H1 (cell line): ENCODE measurements around the gene IL32. TPM values are rescaled to one million over a fixed set of nuclear protein-coding genes. Genes with fewer than 3 reads are reported as not detected.

Source experiments
- CTCF ChIA-PET: fragments of 300-600 bp; sonication (Branson Sonifier 250); formaldehyde crosslinking; loops from one replicate; lab custom pipeline; 2021; ENCODE audit not compliant: partially characterized antibody; lab: Charles Lee
- POLR2A ChIA-PET: fragments of 300-600 bp; sonication (Branson Sonifier 250); formaldehyde crosslinking; loops from one replicate; lab custom pipeline; 2021; ENCODE audit warnings: inconsistent platforms; ENCODE audit not compliant: partially characterized antibody; lab: Charles Lee
- DNase-seq, 2 experiments: peaks; one replicate each; pipeline versions ENCODE4 v3.0.0 to v3.0.0-alpha.2; 2010 to 2022; ENCODE audit warnings: low spot score in 2 of 2, low read depth in 1 of 2, mixed read lengths in 1 of 2
- FAIRE-seq: peaks from 2 replicates; lab custom pipeline; 2011; peaks lifted over from hg19 to GRCh38; lab: Jason Lieb, UNC
- H2AFZ ChIP-seq: 2 replicates; pipeline ENCODE4 v1.8.1; 2012; ENCODE audit warnings: low read length, inconsistent platforms
- H2AK5ac ChIP-seq: 2 replicates; pipeline ENCODE4 v1.6.1; 2013; ENCODE audit warnings: low read depth, low read length
- H2BK120ac ChIP-seq: replicated peaks from 2 replicates; pipeline ENCODE3; 2013; ENCODE audit warnings: low read depth, low read length, inconsistent platforms
- H2BK12ac ChIP-seq: 2 replicates; pipeline ENCODE4 v1.6.1; 2013; ENCODE audit warnings: low read depth, low read length
- H2BK15ac ChIP-seq: 2 replicates; pipeline ENCODE4 v1.6.1; 2013; ENCODE audit warnings: low read length
- H2BK20ac ChIP-seq: 2 replicates; pipeline ENCODE4 v1.6.1; 2013; ENCODE audit warnings: low read length
- H2BK5ac ChIP-seq: 2 replicates; pipeline ENCODE4 v1.6.1; 2013; ENCODE audit warnings: low read depth, low read length
- H3K14ac ChIP-seq: 2 replicates; pipeline ENCODE4 v1.6.1; 2013; ENCODE audit warnings: inconsistent platforms; ENCODE audit not compliant: insufficient read length
- H3K18ac ChIP-seq: 2 replicates; pipeline ENCODE4 v1.6.1; 2013; ENCODE audit warnings: low read length; ENCODE audit errors: extremely low read depth
- H3K23ac ChIP-seq: 2 replicates; pipeline ENCODE4 v1.6.1; 2013; ENCODE audit warnings: inconsistent platforms; ENCODE audit not compliant: insufficient read length
- H3K23me2 ChIP-seq: 2 replicates; pipeline ENCODE4 v1.6.1; 2013; ENCODE audit warnings: low read depth, low read length
- H3K27ac ChIP-seq: 2 replicates; pipeline ENCODE4 v1.6.1; 2011; ENCODE audit warnings: low read depth, low read length, inconsistent platforms
- H3K27me3 ChIP-seq, 4 experiments: replicated peaks in 1 of 4; 1 replicate in 1 of 4; 2 replicates in 3 of 4; pipeline versions ENCODE4 v1.6.1 to v1.8.1; 2011 to 2013; ENCODE audit warnings: low read length in 3 of 4, mild to moderate bottlenecking in 3 of 4, inconsistent platforms in 2 of 4, mixed read lengths in 2 of 4, moderate library complexity in 1 of 4; ENCODE audit not compliant: control insufficient read depth in 3 of 4, insufficient read depth in 3 of 4; ENCODE audit errors: extremely low read depth in 1 of 4
- H3K36me3 ChIP-seq, 4 experiments: 2 replicates each; pipeline versions ENCODE4 v1.6.1 to v1.8.1; 2011 to 2013; ENCODE audit warnings: mild to moderate bottlenecking in 4 of 4, low read length in 3 of 4, moderate library complexity in 2 of 4, control low read depth in 1 of 4, inconsistent platforms in 1 of 4; ENCODE audit not compliant: insufficient read depth in 4 of 4, control insufficient read depth in 2 of 4
- H3K4ac ChIP-seq: replicated peaks from 2 replicates; pipeline ENCODE3; 2013; ENCODE audit warnings: low read length, low read depth, mixed read lengths, inconsistent platforms; ENCODE audit not compliant: insufficient read length
- H3K4me1 ChIP-seq, 4 experiments: replicated peaks in 1 of 4; 1 replicate in 1 of 4; 2 replicates in 3 of 4; pipeline versions ENCODE4 v1.6.1 to v1.8.1; 2011 to 2013; ENCODE audit warnings: low read length in 3 of 4, inconsistent platforms in 2 of 4, mixed read lengths in 1 of 4; ENCODE audit not compliant: insufficient read depth in 4 of 4, control insufficient read depth in 3 of 4
- H3K4me2 ChIP-seq, 2 experiments: 2 replicates each; pipeline versions ENCODE4 v1.6.1 to v1.8.1; 2011 to 2013; ENCODE audit warnings: low read depth in 2 of 2, low read length in 2 of 2, control low read depth in 1 of 2, inconsistent platforms in 1 of 2, mild to moderate bottlenecking in 1 of 2; ENCODE audit not compliant: insufficient read depth in 1 of 2
- H3K4me3 ChIP-seq, 4 experiments: fragments of 200-600, 300-600 bp in 1 of 4; sonication (generic), shearing (Covaris generic), sonication (Bioruptor Twin) in 1 of 4; 2 replicates each; pipeline versions ENCODE4 v1.5.1 to v1.8.1; 2011 to 2016; ENCODE audit warnings: low read length in 4 of 4, low read depth in 3 of 4, control low read depth in 2 of 4, inconsistent platforms in 2 of 4, mild to moderate bottlenecking in 2 of 4, mixed read lengths in 1 of 4, moderate library complexity in 1 of 4; ENCODE audit not compliant: insufficient read depth in 2 of 4; ENCODE audit errors: extremely low read depth in 1 of 4
- H3K56ac ChIP-seq: replicated peaks from 2 replicates; pipeline ENCODE3; 2013; ENCODE audit warnings: low read depth, mild to moderate bottlenecking, mixed read lengths, low read length, inconsistent platforms; ENCODE audit not compliant: insufficient read length
- H3K79me1 ChIP-seq: 2 replicates; pipeline ENCODE4 v1.6.1; 2013; ENCODE audit warnings: low read depth, low read length, control low read depth
- H3K79me2 ChIP-seq, 2 experiments: 2 replicates each; pipeline versions ENCODE4 v1.6.1 to v1.8.1; 2012 to 2013; ENCODE audit warnings: low read length in 2 of 2, mild to moderate bottlenecking in 2 of 2, inconsistent platforms in 1 of 2; ENCODE audit not compliant: insufficient read depth in 2 of 2, control insufficient read depth in 1 of 2
- H3K9ac ChIP-seq, 4 experiments: replicated peaks in 1 of 4; 1 replicate in 1 of 4; 2 replicates in 3 of 4; pipeline versions ENCODE4 v1.6.1 to v1.8.1; 2011 to 2013; ENCODE audit warnings: low read depth in 3 of 4, low read length in 3 of 4, control low read depth in 2 of 4, mild to moderate bottlenecking in 2 of 4, moderate library complexity in 2 of 4, inconsistent platforms in 1 of 4; ENCODE audit errors: extremely low read depth in 1 of 4
- H3K9me3 ChIP-seq, 2 experiments: 2 replicates each; pipeline versions ENCODE4 v1.6.1 to v1.8.1; 2012 to 2013; ENCODE audit warnings: mild to moderate bottlenecking in 2 of 2, moderate library complexity in 2 of 2, control low read depth in 1 of 2, inconsistent platforms in 1 of 2, low read depth in 1 of 2, low read length in 1 of 2, mixed read lengths in 1 of 2; ENCODE audit not compliant: insufficient read depth in 2 of 2
- H4K20me1 ChIP-seq, 2 experiments: replicated peaks in 1 of 2; 2 replicates each; pipeline versions ENCODE3 to v1.8.1; 2011 to 2013; ENCODE audit warnings: inconsistent platforms in 2 of 2, low read length in 2 of 2, mild to moderate bottlenecking in 1 of 2; ENCODE audit not compliant: insufficient read depth in 2 of 2, control insufficient read depth in 1 of 2
- H4K5ac ChIP-seq: 2 replicates; pipeline ENCODE4 v1.6.1; 2013; ENCODE audit warnings: low read length, low read depth, mixed read lengths, inconsistent platforms; ENCODE audit not compliant: insufficient read length
- H4K8ac ChIP-seq: 2 replicates; pipeline ENCODE4 v1.8.0; 2013; ENCODE audit warnings: mild to moderate bottlenecking, moderate library complexity, low read length, inconsistent platforms; ENCODE audit not compliant: insufficient read depth; ENCODE audit errors: extremely low read depth
- H4K91ac ChIP-seq: replicated peaks from 2 replicates; pipeline ENCODE3; 2013; ENCODE audit warnings: low read length, mixed read lengths, inconsistent platforms; ENCODE audit not compliant: insufficient read length
- RAD21 ChIP-seq, 2 experiments: IDR thresholded peaks in 1 of 2; conservative IDR thresholded peaks in 1 of 2; 2 replicates each; pipeline ENCODE4 v1.6.1; 2011; ENCODE audit warnings: low read depth in 2 of 2, low read length in 2 of 2, improper control_type of control experiment in 1 of 2, inconsistent platforms in 1 of 2, mild to moderate bottlenecking in 1 of 2, moderate library complexity in 1 of 2
- WGBS, 2 experiments: shearing (Covaris generic) in 1 of 2; methylation state at CpG; one replicate each; pipeline versions ENCODE4 v1.1.6 to v1.1.7; 2013 to 2015; ENCODE audit warnings: low lambda C conversion rate in 2 of 2, mixed read lengths in 2 of 2, inconsistent platforms in 1 of 2, low coverage in 1 of 2, missing lambda C conversion rate in 1 of 2; ENCODE audit not compliant: insufficient replicate concordance in 2 of 2, insufficient coverage in 1 of 2, insufficient read length in 1 of 2; ENCODE audit errors: extremely low coverage in 1 of 2, missing lambda C conversion rate in 1 of 2; 5-methylcytosine and 5-hydroxymethylcytosine counted together
- polyA plus RNA-seq, 7 experiments: library from polyadenylated mRNA; depleted of rRNA in 3 of 7; stranded (reverse) in 5 of 7; unstranded in 2 of 7; fragments of >200 nt in 5 of 7; fragments of 200-250 nt in 2 of 7; gene quantifications; 1 replicate in 5 of 7; 2 replicates in 1 of 7; 4 replicates in 1 of 7; pipeline versions ENCODE4 v1.2.1 to v1.2.3, GENCODE V29; 2011 to 2013; ENCODE audit warnings: missing spikeins in 2 of 7, mixed read lengths in 2 of 7
- total RNA-seq: library from RNA; stranded (reverse); fragmentation: NEBNext Ultra II Directional; extraction: Animal tissue kit (Norgen Biotek cat#: 25700); gene quantifications from 2 replicates; pipeline ENCODE4 v1.2.1, GENCODE V29; 2021
- TF ChIP-seq, protein P1 (sequence below): IDR thresholded peaks from 2 replicates; pipeline ENCODE4 v1.6.1; 2012; ENCODE audit warnings: low read length, inconsistent platforms
- TF ChIP-seq, protein P2 (sequence below), 3 experiments: IDR thresholded peaks; 1 replicate in 2 of 3; 2 replicates in 1 of 3; pipeline versions ENCODE4 v1.5.1 to v1.6.1; 2011; ENCODE audit warnings: low read length in 3 of 3, mild to moderate bottlenecking in 3 of 3, inconsistent platforms in 2 of 3, low read depth in 1 of 3, moderate library complexity in 1 of 3; ENCODE audit not compliant: insufficient read depth in 1 of 3; ENCODE audit errors: control extremely low read depth in 1 of 3

IL32 gene
- total and polyA plus RNA-seq, 2 of the 8 experiments (the other 6 are each of a cell fraction or from before 2014, with no cell fraction given): 2.7 to 5.0 TPM

DNA sequence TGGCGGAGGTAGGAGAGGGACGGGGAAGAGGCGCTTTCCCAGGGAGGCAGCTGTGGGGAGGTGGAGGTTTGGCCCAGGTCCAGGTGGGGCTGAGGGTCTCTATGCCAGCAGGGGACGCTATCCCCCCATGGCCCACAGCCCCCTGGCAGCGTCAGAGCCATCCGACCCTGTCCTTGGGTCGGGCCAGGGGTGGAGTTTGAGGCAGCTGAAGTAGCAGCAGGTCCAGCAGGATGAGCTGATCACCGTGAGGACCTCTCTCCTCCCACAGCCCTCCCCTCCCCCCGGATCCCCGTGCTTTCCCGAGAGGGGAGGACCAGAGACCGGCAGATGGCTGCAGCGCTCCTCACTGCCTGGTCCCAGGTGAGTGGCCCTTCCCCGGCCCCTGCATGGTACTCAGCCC is 50.1 kb downstream of the IL32 start:
- Histone ChIP-seq H3K4me3 (no peak overlapping the region), H3K4me1 (peaks cover 0 to 15% (median 8%) of the 10 kb centered on the region in 4 experiments; a peak in 5 of 7 replicates), H4K8ac (no peak overlapping the region), H2BK20ac (no peak overlapping the region), H2BK5ac (no peak overlapping the region), H3K27ac (peak overlapping the region; percentile 20; the same call in 1 of the 2 replicates), H3K18ac (no peak overlapping the region), H2BK120ac (no peak overlapping the region), H4K5ac (no peak overlapping the region), H3K36me3 (peaks cover 0 to 27% (median 16%) of the 10 kb centered on the region in 4 experiments; a peak in 7 of 8 replicates), H3K4me2 (no peak overlapping the region), H3K56ac (no peak overlapping the region), H3K14ac (no peak overlapping the region), H4K20me1 (peaks cover 0 to 8% of the 10 kb centered on the region in 2 experiments), H3K79me2 (peaks cover 0 to 17% of the 10 kb centered on the region in 2 experiments; a peak in 2 of 4 replicates), H3K4ac (no peak overlapping the region), H3K9me3 (no peaks in the 10 kb centered on the region), H4K91ac (no peak overlapping the region), H2AK5ac (no peak overlapping the region), H3K23me2 (peaks cover 8% of the 10 kb centered on the region), H3K9ac (no peak overlapping the region), H3K23ac (no peak overlapping the region), H3K27me3 (no peaks in the 10 kb centered on the region), H3K79me1 (peaks cover 6% of the 10 kb centered on the region; the same call in 1 of the 2 replicates), H2AFZ (no peak overlapping the region), H2BK15ac (no peak overlapping the region), H2BK12ac (no peak overlapping the region)
- no peak for DNase-seq
- FAIRE-seq: no peak
- 87% methylated on average over 12 of the region's 14 CpGs; no CpG with 5 or more reads in 1 of the 2 experiments for WGBS, 2 experiments
- CTCF ChIA-PET: interaction anchor here (0.7 to 36.8 kb wide), 8 partner anchors 8 to 66 kb away, joined by 3 to 619 read pairs (median 12); partner anchors contain the start of genes ZNF213 and ZSCAN10
- TF ChIP-seq, protein P1, sequence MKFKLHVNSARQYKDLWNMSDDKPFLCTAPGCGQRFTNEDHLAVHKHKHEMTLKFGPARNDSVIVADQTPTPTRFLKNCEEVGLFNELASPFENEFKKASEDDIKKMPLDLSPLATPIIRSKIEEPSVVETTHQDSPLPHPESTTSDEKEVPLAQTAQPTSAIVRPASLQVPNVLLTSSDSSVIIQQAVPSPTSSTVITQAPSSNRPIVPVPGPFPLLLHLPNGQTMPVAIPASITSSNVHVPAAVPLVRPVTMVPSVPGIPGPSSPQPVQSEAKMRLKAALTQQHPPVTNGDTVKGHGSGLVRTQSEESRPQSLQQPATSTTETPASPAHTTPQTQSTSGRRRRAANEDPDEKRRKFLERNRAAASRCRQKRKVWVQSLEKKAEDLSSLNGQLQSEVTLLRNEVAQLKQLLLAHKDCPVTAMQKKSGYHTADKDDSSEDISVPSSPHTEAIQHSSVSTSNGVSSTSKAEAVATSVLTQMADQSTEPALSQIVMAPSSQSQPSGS: no peak
- peak; percentile 52 to 59; a peak in 3 of 4 replicates for TF ChIP-seq RAD21 (IDR thresholded peaks at IDR 0.05 in 1 of 2, conservative IDR thresholded peaks at IDR 0.05 in 1 of 2; ENCODE audit: low read depth in 2 of 2, low read length in 2 of 2)
- TF ChIP-seq, protein P2, sequence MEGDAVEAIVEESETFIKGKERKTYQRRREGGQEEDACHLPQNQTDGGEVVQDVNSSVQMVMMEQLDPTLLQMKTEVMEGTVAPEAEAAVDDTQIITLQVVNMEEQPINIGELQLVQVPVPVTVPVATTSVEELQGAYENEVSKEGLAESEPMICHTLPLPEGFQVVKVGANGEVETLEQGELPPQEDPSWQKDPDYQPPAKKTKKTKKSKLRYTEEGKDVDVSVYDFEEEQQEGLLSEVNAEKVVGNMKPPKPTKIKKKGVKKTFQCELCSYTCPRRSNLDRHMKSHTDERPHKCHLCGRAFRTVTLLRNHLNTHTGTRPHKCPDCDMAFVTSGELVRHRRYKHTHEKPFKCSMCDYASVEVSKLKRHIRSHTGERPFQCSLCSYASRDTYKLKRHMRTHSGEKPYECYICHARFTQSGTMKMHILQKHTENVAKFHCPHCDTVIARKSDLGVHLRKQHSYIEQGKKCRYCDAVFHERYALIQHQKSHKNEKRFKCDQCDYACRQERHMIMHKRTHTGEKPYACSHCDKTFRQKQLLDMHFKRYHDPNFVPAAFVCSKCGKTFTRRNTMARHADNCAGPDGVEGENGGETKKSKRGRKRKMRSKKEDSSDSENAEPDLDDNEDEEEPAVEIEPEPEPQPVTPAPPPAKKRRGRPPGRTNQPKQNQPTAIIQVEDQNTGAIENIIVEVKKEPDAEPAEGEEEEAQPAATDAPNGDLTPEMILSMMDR (IDR thresholded peaks at IDR 0.05; ENCODE audit: control extremely low read depth in 1 of 3, insufficient read depth in 1 of 3, low read depth in 1 of 3, low read length in 3 of 3): peak; percentile 57 to 61 (median 58)
- POLR2A ChIA-PET: interaction anchor here (0.8 to 12.1 kb wide), 6 partner anchors 10 to 104 kb away, joined by 3 to 169 read pairs (median 4); partner anchors contain the start of genes ZNF213 and ZSCAN10
